ENCODE data around the gene FYB2.

- TF ChIP-seq CTCF (conservative IDR thresholded peaks at IDR 0.05; ENCODE audit: low read depth, low read length) (no peak), EZH2 (IDR thresholded peaks at IDR 0.05; ENCODE audit: borderline replicate concordance, low read depth, low read length, poor library complexity, severe bottlenecking) (no peak)
Measured at GRCh38 chr1:56795870-56796269, 23.3 kb downstream of the FYB2 start.
